Measurements from ENCODE around the gene RFTN2.

RFTN2 gene

DNA sequence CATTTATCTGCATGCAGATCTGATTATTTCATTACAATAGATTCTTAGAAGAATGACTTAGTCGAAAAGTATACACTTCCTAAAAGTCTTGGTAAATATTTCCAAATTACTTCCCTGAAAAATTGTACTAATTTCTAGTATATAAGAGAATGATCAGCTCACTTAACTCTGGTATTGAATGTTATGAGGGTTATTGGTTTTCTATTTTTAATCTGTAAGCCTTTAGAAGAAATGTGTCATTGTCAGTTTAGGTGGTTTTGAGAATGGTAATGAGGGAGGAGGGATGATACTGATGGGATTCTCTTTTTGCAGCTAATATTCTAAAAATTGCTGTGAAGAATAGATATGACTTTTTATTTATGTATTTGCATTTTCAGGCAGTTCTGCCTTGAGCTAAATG lies 135.7 kb downstream of the RFTN2 start:
- DNase-seq = no peak

DNA sequence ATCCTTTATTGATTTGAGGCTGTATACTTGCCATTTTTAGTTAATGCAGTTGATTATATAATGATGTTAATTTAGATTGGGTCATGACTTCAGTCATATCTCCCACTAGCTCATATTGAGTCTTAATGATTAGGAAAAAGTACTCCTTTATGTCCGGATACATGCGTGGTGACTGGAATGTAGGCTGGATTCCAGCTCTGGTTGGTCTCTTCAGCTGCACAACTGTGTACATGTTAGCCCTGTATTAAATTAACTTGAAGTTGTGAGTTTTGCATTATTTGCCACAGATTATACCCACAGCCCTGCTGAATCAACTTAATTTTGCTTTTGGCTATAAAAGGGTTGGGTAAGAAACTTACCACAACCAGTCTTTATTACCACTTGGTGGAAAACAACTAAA lies 137.0 kb downstream of the RFTN2 start:
- DNase-seq = no peak
